Esophagus muscularis mucosa (tissue), 4 donors: ENCODE results near the gene ATG10. TPM values are rescaled to one million over a fixed set of nuclear protein-coding genes. Genes with fewer than 3 reads are reported as not detected.

Source experiments
- DNase-seq: peaks from one replicate; pipeline ENCODE4 v3.0.0-alpha.2; 2017; ENCODE audit errors: extremely low spot score
- H3K27ac ChIP-seq, 4 donors: fragments of 200-600 bp; sonication (generic); replicated peaks in 1 of 4; 1 replicate in 3 of 4; 2 replicates in 1 of 4; pipeline ENCODE4 v1.5.1; 2016 to 2019; ENCODE audit warnings: mild to moderate bottlenecking in 1 of 4
- H3K27me3 ChIP-seq, 4 donors: fragments of 200-600 bp; sonication (generic); one replicate each; pipeline versions ENCODE4 v1.5.1 to v1.6.0; 2016 to 2019
- H3K36me3 ChIP-seq, 4 donors: fragments of 200-600 bp; sonication (generic); one replicate each; pipeline ENCODE4 v1.5.1; 2016 to 2019
- H3K4me1 ChIP-seq, 4 donors: fragments of 200-600 bp; sonication (generic); one replicate each; pipeline ENCODE4 v1.5.1; 2016 to 2019
- H3K4me3 ChIP-seq, 4 donors: fragments of 200-600 bp; sonication (generic); 1 replicate in 2 of 4; 2 replicates in 2 of 4; pipeline ENCODE4 v1.5.1; 2016 to 2019; ENCODE audit warnings: mild to moderate bottlenecking in 4 of 4, moderate library complexity in 1 of 4
- H3K9me3 ChIP-seq, 4 donors: fragments of 200-600 bp; sonication (generic); 1 replicate in 3 of 4; 2 replicates in 1 of 4; pipeline ENCODE4 v1.5.1; 2016 to 2019
- CTCF ChIP-seq, 3 experiments: fragments of 200-600 bp in 2 of 3; fragments of 450-650 bp in 1 of 3; sonication (generic) in 2 of 3; IDR thresholded peaks; one replicate each; pipeline ENCODE4 v1.5.1; 2017 to 2019; ENCODE audit warnings: antibody characterized with exemption in 3 of 3, mild to moderate bottlenecking in 2 of 3, moderate library complexity in 1 of 3
- EP300 ChIP-seq: sonication (generic); formaldehyde crosslinking; IDR thresholded peaks from one replicate; pipeline ENCODE4 v1.6.1; 2017; ENCODE audit warnings: antibody characterized with exemption
- POLR2A ChIP-seq: fragments of 450-650 bp; IDR thresholded peaks from one replicate; pipeline ENCODE4 v1.6.1; 2017; ENCODE audit warnings: antibody characterized with exemption, moderate library complexity, mild to moderate bottlenecking, low read depth
- POLR2AphosphoS5 ChIP-seq, 2 donors: sonication (generic); formaldehyde crosslinking; IDR thresholded peaks; one replicate each; pipeline ENCODE4 v1.6.1; 2017; ENCODE audit warnings: antibody characterized with exemption in 2 of 2
- WGBS: methylation state at CpG from one replicate; pipeline ENCODE4 v1.1.5; 2018; 5-methylcytosine and 5-hydroxymethylcytosine counted together
- intact Hi-C: fragments of 100-400 bp; cut with DNase I; formaldehyde crosslinking; loops from one replicate; pipeline ENCODE4 v1.15.1; 2023
- total RNA-seq, 4 donors: library from RNA; depleted of rRNA; stranded (reverse); fragments of >200 nt; gene quantifications; one replicate each; pipeline versions ENCODE4 v1.1.0 to v1.2.1, GENCODE V29; 2016

The ATG10 gene
- total RNA-seq, 4 donors from 2014 or later, result 5.2 to 9.1 (median 7.3) TPM

GRCh38 chr5:82176115-82176814 is 204.4 kb downstream of the ATG10 start:
- Histone ChIP-seq H3K36me3 (peaks cover 0 to 6% (median 0%) of the 10 kb centered on the region in 4 donors), H3K4me1 (peaks cover 0 to 8% (median 3%) of the 10 kb centered on the region in 4 donors), H3K27me3 (no peaks in the 10 kb centered on the region), H3K4me3 (no peak overlapping the region), H3K27ac (no peak overlapping the region), H3K9me3 (no peaks in the 10 kb centered on the region)
- TF ChIP-seq EP300 (no peak), POLR2A (no peak), CTCF (IDR thresholded peaks at IDR 0.05) (no peak), POLR2AphosphoS5 (IDR thresholded peaks at IDR 0.05) (no peak)
- intact Hi-C loops, result no loop called here
- no peak for DNase-seq
- 82% methylated on average over 8 of the region's 8 CpGs for WGBS

GRCh38 chr5:82178378-82178777 is 206.6 kb downstream of the ATG10 start:
- no peak for DNase-seq
- Histone ChIP-seq H3K27ac (no peak overlapping the region), H3K4me3 (no peak overlapping the region), H3K27me3 (no peaks in the 10 kb centered on the region), H3K4me1 (peaks cover 0 to 8% (median 4%) of the 10 kb centered on the region in 4 donors), H3K9me3 (no peaks in the 10 kb centered on the region), H3K36me3 (peaks cover 0 to 6% (median 0%) of the 10 kb centered on the region in 4 donors)
- intact Hi-C loops, result no loop called here
- no peak for TF ChIP-seq POLR2AphosphoS5 (IDR thresholded peaks at IDR 0.05)
- TF ChIP-seq EP300, result no peak
- TF ChIP-seq POLR2A, result no peak
- no peak for TF ChIP-seq CTCF (IDR thresholded peaks at IDR 0.05)
- 95% methylated on average over 3 of the region's 3 CpGs for WGBS

GRCh38 chr5:82182662-82183061 is 210.8 kb downstream of the ATG10 start:
- peaks cover 0 to 6% (median 0%) of the 10 kb centered on the region in 4 donors for H3K36me3 ChIP-seq
- 95% methylated on average over 2 of the region's 2 CpGs for WGBS
- peaks cover 0 to 3% (median 0%) of the 10 kb centered on the region in 4 donors for H3K4me1 ChIP-seq
- no peak overlapping the region for H3K27ac ChIP-seq
- H3K4me3 ChIP-seq, result no peak overlapping the region
- DNase-seq, result no peak
- no peak for TF ChIP-seq POLR2AphosphoS5 (IDR thresholded peaks at IDR 0.05)
- TF ChIP-seq POLR2A, result no peak
- TF ChIP-seq CTCF (IDR thresholded peaks at IDR 0.05), result no peak
- no peak for TF ChIP-seq EP300
- no peaks in the 10 kb centered on the region for H3K9me3 ChIP-seq
- H3K27me3 ChIP-seq, result no peaks in the 10 kb centered on the region
- intact Hi-C loops, result no loop called here

- TF ChIP-seq CTCF (IDR thresholded peaks at IDR 0.05) (no peak), EP300 (no peak), POLR2A (no peak), POLR2AphosphoS5 (IDR thresholded peaks at IDR 0.05) (no peak)
- 61% methylated on average over 1 of the region's 1 CpG for WGBS
- intact Hi-C loops, result no loop called here
- Histone ChIP-seq H3K4me3 (no peak overlapping the region), H3K27me3 (no peaks in the 10 kb centered on the region), H3K27ac (no peak overlapping the region), H3K9me3 (no peaks in the 10 kb centered on the region), H3K36me3 (peaks cover 0 to 6% (median 0%) of the 10 kb centered on the region in 4 donors), H3K4me1 (peaks cover 0 to 3% (median 0%) of the 10 kb centered on the region in 4 donors)
- DNase-seq, result no peak
Observed at GRCh38 chr5:82183828-82184227, 212.0 kb downstream of the ATG10 start.

- 88% methylated on average over 2 of the region's 2 CpGs for WGBS
- intact Hi-C loops, result no loop called here
Observed at GRCh38 chr5:82185851-82186250, 214.0 kb downstream of the ATG10 start.

More at GRCh38 chr5:82185851-82186250, 214.0 kb downstream of the ATG10 start:
- TF ChIP-seq EP300, result no peak
- TF ChIP-seq CTCF (IDR thresholded peaks at IDR 0.05), result no peak
- no peak for TF ChIP-seq POLR2AphosphoS5 (IDR thresholded peaks at IDR 0.05)
- no peak for TF ChIP-seq POLR2A
- no peak for DNase-seq
- Histone ChIP-seq H3K27me3 (no peaks in the 10 kb centered on the region), H3K4me1 (peaks cover 0 to 3% (median 0%) of the 10 kb centered on the region in 4 donors), H3K9me3 (no peaks in the 10 kb centered on the region), H3K4me3 (no peak overlapping the region), H3K36me3 (peaks cover 0 to 5% (median 0%) of the 10 kb centered on the region in 4 donors), H3K27ac (no peak overlapping the region)
